Measurements from ENCODE around the gene SCUBE1.
"Not testable (repeated sequence)": the region's sequence is repeated elsewhere in the genome, so short reads cannot be mapped to it uniquely, and the experiment has no call there.

SCUBE1 gene

GRCh38 chr22:43360576-43360975 lies 17.4 kb upstream of the SCUBE1 start:
- no peak for DNase-seq (ENCODE audit: low read depth in 2 of 3, low spot score in 1 of 3)

DNA sequence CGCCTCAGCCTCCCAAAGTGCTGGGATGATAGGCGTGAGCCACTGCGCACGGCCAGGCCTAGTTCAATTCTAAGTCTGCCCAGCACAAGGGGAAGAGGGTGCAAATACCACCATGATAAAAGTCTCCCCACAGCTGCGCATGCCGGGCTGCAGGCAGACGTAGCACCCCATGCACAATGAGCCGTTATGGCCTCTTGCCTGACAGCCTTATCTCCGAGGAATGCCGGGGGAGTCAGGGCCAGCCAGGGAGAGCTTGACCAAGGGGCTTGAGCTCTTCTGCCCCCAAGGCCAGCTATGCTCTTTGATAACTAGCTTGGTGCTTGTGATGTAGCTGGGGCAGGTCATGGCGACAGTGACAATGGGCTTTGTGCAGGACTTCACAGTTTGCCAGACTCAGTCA lies 13.7 kb upstream of the SCUBE1 start:
- no peak for DNase-seq (ENCODE audit: low read depth in 2 of 3, low spot score in 1 of 3)

- not testable (repeated sequence) for DNase-seq (ENCODE audit: low read depth in 2 of 3, low spot score in 1 of 3)
Measured at GRCh38 chr22:43355688-43356087, 12.5 kb upstream of the SCUBE1 start.

GRCh38 chr22:43351966-43352345 lies 8.8 kb upstream of the SCUBE1 start:
- DNase-seq (ENCODE audit: low read depth in 2 of 3, low spot score in 1 of 3) = no peak

DNA sequence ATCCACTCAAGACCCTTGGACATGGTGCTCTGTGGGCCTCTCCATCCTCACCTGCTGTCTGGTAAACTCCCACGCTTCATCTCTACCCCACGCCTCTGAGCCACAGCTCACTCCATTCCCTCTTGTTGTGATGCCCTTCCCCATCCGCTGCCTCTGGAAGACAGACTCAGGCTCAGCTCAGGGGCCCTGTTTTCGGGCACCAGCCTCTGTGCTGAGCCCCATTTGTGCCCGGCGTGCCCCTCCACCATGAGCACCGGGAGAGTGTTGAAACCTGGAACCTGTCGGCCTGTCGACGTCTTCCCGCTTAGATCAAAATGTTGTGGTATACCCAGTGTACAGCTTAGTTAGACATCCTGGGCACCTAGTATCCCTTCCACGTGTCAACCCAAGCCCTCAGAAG lies 6.5 kb upstream of the SCUBE1 start:
- no peak for DNase-seq (ENCODE audit: low read depth in 2 of 3, low spot score in 1 of 3)

- peak; percentile 25 to 59 (median 45) for DNase-seq (ENCODE audit: low read depth in 2 of 3, low spot score in 1 of 3)
Measured at GRCh38 chr22:43346521-43346929, 3.4 kb upstream of the SCUBE1 start.

DNA sequence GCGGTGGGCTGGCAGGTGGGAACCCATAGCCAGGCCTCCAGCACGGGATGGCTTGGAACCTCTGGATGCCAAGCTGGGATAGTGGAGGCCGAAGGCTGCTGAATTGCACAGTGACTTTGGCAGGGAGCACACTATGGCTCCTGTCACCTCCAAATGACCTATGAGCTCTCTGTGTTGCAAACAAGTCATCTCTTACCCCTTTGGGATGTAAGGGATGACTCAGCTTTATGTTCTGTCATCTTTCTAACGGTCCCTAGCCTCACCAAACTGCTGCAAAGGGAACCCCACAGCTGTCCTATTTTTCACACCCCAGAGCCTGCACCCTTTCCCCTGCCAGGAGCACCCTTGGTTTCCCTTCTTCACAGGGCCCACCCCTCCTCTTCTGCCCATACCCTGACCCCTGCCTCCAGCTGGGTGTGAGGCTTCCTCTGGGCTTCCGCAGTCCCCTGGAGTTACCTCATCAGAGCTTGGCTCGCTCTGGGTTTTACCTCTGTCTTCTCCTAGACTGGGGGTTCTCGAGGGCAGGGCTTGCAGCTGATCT lies 2.7 kb upstream of the SCUBE1 start:
- DNase-seq (ENCODE audit: low read depth in 2 of 3, low spot score in 1 of 3) = no peak

DNA sequence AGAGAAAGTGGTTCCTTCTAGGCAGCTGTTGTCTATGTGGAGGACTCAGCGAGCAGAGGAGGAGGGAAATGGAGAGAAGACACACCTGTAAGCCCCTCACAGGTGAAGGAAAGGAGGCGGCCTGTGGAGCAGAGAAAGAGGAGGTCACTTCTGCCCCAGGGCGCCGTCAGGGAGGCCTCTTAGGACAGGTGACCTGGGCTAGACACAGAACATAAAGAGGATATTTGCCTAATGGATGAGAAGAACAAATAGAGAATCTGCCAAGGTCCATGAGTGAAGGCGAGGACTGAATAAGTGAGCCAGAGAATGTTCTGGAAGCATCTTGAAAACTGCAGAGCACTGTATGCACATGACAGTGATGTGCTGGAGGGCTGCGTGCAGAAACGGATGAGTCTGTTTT lies 2.2 kb upstream of the SCUBE1 start:
- DNase-seq (ENCODE audit: low read depth in 2 of 3, low spot score in 1 of 3) = no peak

- no peak for DNase-seq (ENCODE audit: low read depth in 2 of 3, low spot score in 1 of 3)
Measured at GRCh38 chr22:43344520-43344787, 1.3 kb upstream of the SCUBE1 start.

GRCh38 chr22:43343670-43344519 lies 723 bp upstream of the SCUBE1 start:
- DNase-seq (ENCODE audit: low read depth in 2 of 3, low spot score in 1 of 3) = no peak

- no peak for DNase-seq (ENCODE audit: low read depth in 2 of 3, low spot score in 1 of 3)
Measured at GRCh38 chr22:43342347-43343261, 568 bp downstream of the SCUBE1 start.

GRCh38 chr22:43341565-43341964 lies 1.6 kb downstream of the SCUBE1 start:
- DNase-seq (ENCODE audit: low read depth in 2 of 3, low spot score in 1 of 3) = no peak

- no peak for DNase-seq (ENCODE audit: low read depth in 2 of 3, low spot score in 1 of 3)
Measured at GRCh38 chr22:43338766-43339345, 4.3 kb downstream of the SCUBE1 start.

- no peak for DNase-seq (ENCODE audit: low read depth in 2 of 3, low spot score in 1 of 3)
Measured at GRCh38 chr22:43337946-43338345, 5.2 kb downstream of the SCUBE1 start.

DNA sequence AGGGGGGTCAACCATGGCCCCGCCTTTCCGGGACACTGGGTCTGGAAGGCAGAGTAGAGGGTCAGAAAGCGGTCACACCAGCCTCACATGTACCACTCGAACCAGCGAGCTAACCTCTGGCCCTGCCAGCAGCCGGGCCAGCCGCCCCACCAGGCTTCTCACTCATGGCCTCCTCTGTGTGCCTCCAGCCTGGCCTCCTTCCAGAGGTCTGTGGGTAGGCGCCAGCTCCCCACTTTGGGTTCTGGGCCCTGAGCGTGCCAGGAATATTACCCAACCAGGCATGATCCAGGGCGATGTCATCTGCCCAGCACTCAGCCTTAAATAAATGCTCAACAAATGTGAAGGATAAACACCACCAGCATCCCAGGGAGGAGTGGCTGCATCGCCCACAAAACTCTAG lies 5.8 kb downstream of the SCUBE1 start:
- no peak for DNase-seq (ENCODE audit: low read depth in 2 of 3, low spot score in 1 of 3)

GRCh38 chr22:43334378-43334777 lies 8.8 kb downstream of the SCUBE1 start:
- no peak for DNase-seq (ENCODE audit: low read depth in 2 of 3, low spot score in 1 of 3)

DNA sequence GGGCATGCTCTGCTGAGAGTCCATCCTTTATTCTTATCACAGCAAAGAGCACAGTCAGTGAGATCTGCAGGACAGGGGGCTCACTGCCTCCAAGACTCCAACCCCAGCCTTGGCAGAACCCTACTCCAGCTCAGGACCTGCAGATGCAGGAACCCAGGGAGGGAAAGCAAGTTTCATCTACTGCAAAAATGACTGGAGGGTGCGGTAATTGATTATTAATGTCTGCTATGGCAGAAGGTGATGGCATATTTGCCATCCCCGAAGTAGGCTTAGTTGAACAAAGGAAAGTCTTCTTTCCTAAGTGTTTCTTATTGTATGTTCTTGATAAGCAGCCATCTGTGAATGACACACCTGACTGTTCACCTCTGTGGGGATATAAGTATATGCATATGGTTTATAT lies 9.2 kb downstream of the SCUBE1 start:
- no peak for DNase-seq (ENCODE audit: low read depth in 2 of 3, low spot score in 1 of 3)

GRCh38 chr22:43333156-43333555 lies 10.0 kb downstream of the SCUBE1 start:
- no peak for DNase-seq (ENCODE audit: low read depth in 2 of 3, low spot score in 1 of 3)

GRCh38 chr22:43331698-43332097 lies 11.5 kb downstream of the SCUBE1 start:
- no peak for DNase-seq (ENCODE audit: low read depth in 2 of 3, low spot score in 1 of 3)

- no peak for DNase-seq (ENCODE audit: low read depth in 2 of 3, low spot score in 1 of 3)
Measured at GRCh38 chr22:43331069-43331451, 12.1 kb downstream of the SCUBE1 start.

DNA sequence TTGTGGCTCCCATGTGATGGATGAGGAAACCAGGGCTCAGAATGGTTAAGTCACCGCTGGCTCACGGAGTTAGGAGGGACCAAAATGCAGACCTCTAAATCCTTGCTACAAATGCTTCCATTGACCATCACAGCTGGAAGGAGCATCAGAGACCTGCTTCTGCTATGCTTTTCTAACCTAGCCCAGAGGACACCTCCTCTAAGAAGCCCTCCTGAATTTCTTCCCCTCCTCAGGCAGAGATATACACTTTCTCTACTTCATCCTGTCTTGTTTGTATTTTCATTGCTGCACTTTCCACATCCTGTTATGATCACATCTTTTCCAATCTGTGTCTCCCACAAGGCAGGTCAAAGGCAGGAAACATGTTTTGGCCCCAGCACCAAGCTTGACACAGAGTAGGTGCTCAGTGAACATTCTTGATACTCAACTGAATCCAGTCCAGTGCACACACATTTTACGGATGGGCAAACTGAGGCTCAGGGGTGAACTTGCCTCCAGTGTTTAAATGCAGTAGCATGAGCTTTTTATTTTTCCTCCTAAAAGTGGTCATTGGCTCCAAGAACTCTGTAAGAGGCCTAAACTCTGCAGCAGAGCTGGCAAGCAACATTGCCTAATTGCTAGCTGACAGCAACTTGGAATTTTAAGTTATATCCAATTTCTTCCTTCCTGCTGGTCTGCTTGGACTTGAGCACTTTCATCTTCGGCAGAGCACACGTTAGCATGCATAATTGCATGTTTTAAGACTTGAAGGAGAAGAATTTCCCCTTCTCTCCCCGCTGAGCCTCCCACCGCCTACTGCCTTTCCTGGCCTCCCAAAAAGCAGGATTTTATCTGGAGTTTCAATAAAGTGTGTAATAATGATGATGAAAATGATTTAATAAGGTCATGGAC lies 12.7 kb downstream of the SCUBE1 start:
- no peak for DNase-seq (ENCODE audit: low read depth in 2 of 3, low spot score in 1 of 3)

Data from stimulated activated CD4-positive, alpha-beta T cell treated with anti-CD3 and anti-CD28 coated beads, Interleukin-12 subunit alpha, Interleukin-12 subunit beta, amount 100 ng/mL, for 48 hours (primary cell).